PC-9 (cell line): ENCODE results near the gene MED27. TPM values are rescaled to one million over a fixed set of nuclear protein-coding genes. Genes with fewer than 3 reads are reported as not detected.

Experiments used
- BruUV-seq: library from RNA; stranded (reverse); fragments of 400-500 nt; replicated peaks from 2 replicates; lab custom pipeline; 2021; lab: Mats Ljungman, UMichigan
- CTCF ChIA-PET: fragments of 300-600 bp; sonication (Branson Sonifier 250); formaldehyde crosslinking; loops from one replicate; lab custom pipeline; 2022; ENCODE audit warnings: antibody characterized with exemption; lab: Charles Lee
- POLR2A ChIA-PET: fragments of 300-600 bp; sonication (Branson Sonifier 250); formaldehyde crosslinking; loops from one replicate; lab custom pipeline; 2022; ENCODE audit warnings: antibody characterized with exemption; ENCODE audit not compliant: unreplicated experiment; lab: Charles Lee
- DNase-seq, 2 experiments: peaks; one replicate each; pipeline versions ENCODE4 v3.0.0 to v3.0.0-alpha.2; 2015 to 2022; ENCODE audit warnings: mixed read lengths in 1 of 2
- H2AFZ ChIP-seq: fragments of 200-600 bp; sonication (generic); 2 replicates; pipeline ENCODE4 v1.8.1; 2017; ENCODE audit warnings: antibody characterized with exemption
- H3F3A ChIP-seq: fragments of 200-600 bp; sonication (generic); 2 replicates; pipeline ENCODE4 v1.8.1; 2017; ENCODE audit warnings: antibody characterized with exemption, mild to moderate bottlenecking, low read depth; ENCODE audit not compliant: insufficient read depth
- H3K27ac ChIP-seq: fragments of 200-600 bp; sonication (generic); 2 replicates; pipeline ENCODE4 v1.6.1; 2016; ENCODE audit warnings: mixed run types
- H3K27me3 ChIP-seq: fragments of 200-600 bp; sonication (generic); 2 replicates; pipeline ENCODE4 v1.6.1; 2016; ENCODE audit warnings: low read depth, mixed run types; ENCODE audit not compliant: insufficient read depth
- H3K36me3 ChIP-seq: fragments of 200-600 bp; sonication (generic); 2 replicates; pipeline ENCODE4 v1.6.1; 2016; ENCODE audit warnings: low read depth, mixed run types
- H3K4me1 ChIP-seq: fragments of 200-600 bp; sonication (generic); replicated peaks from 2 replicates; pipeline ENCODE4 v1.6.1; 2016; ENCODE audit warnings: mixed run types; ENCODE audit not compliant: insufficient read depth
- H3K4me2 ChIP-seq: fragments of 200-600 bp; sonication (generic); 2 replicates; pipeline ENCODE4 v1.6.1; 2017; ENCODE audit warnings: mixed run types
- H3K4me3 ChIP-seq: fragments of 200-600 bp; sonication (generic); 2 replicates; pipeline ENCODE4 v1.6.1; 2016; ENCODE audit warnings: mixed run types
- H3K79me2 ChIP-seq: fragments of 200-600 bp; sonication (generic); 2 replicates; pipeline ENCODE4 v1.6.1; 2017; ENCODE audit warnings: low read depth, mixed run types
- H3K9me2 ChIP-seq: fragments of 200-600 bp; sonication (generic); 2 replicates; pipeline ENCODE4 v1.8.1; 2017; ENCODE audit warnings: mild to moderate bottlenecking; ENCODE audit not compliant: insufficient read depth
- H3K9me3 ChIP-seq: fragments of 200-600 bp; sonication (generic); 2 replicates; pipeline ENCODE4 v1.8.1; 2016; ENCODE audit warnings: low read depth; ENCODE audit not compliant: insufficient read depth
- H4K20me1 ChIP-seq: fragments of 200-600 bp; sonication (generic); 2 replicates; pipeline ENCODE4 v1.8.1; 2017; ENCODE audit not compliant: insufficient read depth
- EZH2 ChIP-seq: fragments of 200-600 bp; sonication (generic); IDR thresholded peaks from 2 replicates; pipeline ENCODE4 v1.8.0; 2017; ENCODE audit warnings: antibody characterized with exemption, low read depth
- intact Hi-C: fragments of 100-400 bp; cut with micrococcal nuclease; formaldehyde crosslinking; loops from one replicate; pipeline ENCODE4 v1.10.0; 2022; ENCODE audit not compliant: unreplicated experiment
- total RNA-seq: library from RNA; stranded (reverse); gene quantifications from 2 replicates; pipeline ENCODE4 v1.2.3, GENCODE V29; 2021
- TF ChIP-seq, protein P1 (sequence below): fragments of 200-600 bp; sonication (generic); conservative IDR thresholded peaks from 2 replicates; pipeline ENCODE4 v1.6.1; 2017; ENCODE audit warnings: mixed run types, antibody characterized with exemption, mild to moderate bottlenecking, moderate library complexity

The MED27 gene
- total RNA-seq, 1 experiment from 2014 or later: 31.2 TPM

DNA sequence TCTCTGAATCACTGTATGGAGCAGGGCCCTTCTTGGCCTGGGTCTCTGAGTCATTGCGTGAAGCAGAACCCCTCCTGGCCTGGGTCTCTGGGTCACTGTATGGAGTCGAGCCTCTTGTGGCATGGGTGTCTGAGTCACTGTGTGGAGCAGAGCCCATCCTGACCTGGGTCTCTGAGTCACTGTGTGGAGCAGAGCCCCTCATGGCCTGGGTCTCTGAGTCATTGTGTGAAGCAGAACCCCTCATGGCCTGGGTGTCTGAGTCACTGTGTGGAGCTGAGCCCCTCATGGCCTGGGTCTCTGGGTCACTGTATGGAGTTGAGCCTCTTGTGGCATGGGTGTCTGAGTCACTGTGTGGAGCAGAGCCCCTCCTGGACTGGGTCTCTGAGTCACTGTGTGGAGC lies 245.8 kb downstream of the MED27 start:
- Histone ChIP-seq H3K4me3 (no peak overlapping the region), H3K9me2 (no peaks in the 10 kb centered on the region), H2AFZ (no peak overlapping the region), H4K20me1 (no peaks in the 10 kb centered on the region), H3K4me1 (no peaks in the 10 kb centered on the region), H3K9me3 (no peaks in the 10 kb centered on the region), H3K79me2 (no peaks in the 10 kb centered on the region), H3K36me3 (no peaks in the 10 kb centered on the region), H3F3A (0 out of 2 replicates have a peak, but pooled peaks cover 2% of the 10 kb centered on the region), H3K4me2 (no peak overlapping the region), H3K27me3 (peaks cover 21% of the 10 kb centered on the region), H3K27ac (no peak overlapping the region)
- no peak for DNase-seq
- intact Hi-C loops: loop anchor here (10.0 kb wide), 1 partner anchor 401 kb away; no protein-coding TSS in a partner anchor
- CTCF ChIA-PET: no interaction called here
- POLR2A ChIA-PET: no interaction called here
- no peak for TF ChIP-seq EZH2
- TF ChIP-seq, protein P1, sequence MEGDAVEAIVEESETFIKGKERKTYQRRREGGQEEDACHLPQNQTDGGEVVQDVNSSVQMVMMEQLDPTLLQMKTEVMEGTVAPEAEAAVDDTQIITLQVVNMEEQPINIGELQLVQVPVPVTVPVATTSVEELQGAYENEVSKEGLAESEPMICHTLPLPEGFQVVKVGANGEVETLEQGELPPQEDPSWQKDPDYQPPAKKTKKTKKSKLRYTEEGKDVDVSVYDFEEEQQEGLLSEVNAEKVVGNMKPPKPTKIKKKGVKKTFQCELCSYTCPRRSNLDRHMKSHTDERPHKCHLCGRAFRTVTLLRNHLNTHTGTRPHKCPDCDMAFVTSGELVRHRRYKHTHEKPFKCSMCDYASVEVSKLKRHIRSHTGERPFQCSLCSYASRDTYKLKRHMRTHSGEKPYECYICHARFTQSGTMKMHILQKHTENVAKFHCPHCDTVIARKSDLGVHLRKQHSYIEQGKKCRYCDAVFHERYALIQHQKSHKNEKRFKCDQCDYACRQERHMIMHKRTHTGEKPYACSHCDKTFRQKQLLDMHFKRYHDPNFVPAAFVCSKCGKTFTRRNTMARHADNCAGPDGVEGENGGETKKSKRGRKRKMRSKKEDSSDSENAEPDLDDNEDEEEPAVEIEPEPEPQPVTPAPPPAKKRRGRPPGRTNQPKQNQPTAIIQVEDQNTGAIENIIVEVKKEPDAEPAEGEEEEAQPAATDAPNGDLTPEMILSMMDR: no peak
- BruUV-seq: no TSS peak

DNA sequence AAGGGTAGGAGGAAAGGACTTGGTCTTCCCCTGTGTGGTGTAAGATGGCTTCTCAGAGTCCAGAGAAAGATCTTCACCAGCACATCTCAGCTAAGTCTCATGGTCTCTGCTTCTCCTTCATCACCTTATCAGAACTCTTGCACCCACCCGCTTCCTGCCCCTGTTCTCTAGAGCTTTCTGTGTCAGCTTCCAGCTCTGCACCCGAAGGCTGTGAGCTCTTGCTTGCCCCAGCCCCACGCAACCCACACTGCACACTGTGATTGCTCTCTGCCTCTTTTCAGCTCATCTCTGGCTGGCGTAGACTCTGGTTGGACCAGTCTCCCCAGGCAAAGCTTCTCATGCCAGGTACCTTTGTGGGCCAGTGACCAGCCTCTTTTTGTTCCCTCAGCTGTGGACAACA lies 246.6 kb downstream of the MED27 start:
- Histone ChIP-seq H3K4me1 (no peaks in the 10 kb centered on the region), H3K79me2 (no peaks in the 10 kb centered on the region), H3K4me2 (no peak overlapping the region), H4K20me1 (no peaks in the 10 kb centered on the region), H3K4me3 (no peak overlapping the region), H3K36me3 (no peaks in the 10 kb centered on the region), H3K9me2 (no peaks in the 10 kb centered on the region), H3K27ac (no peak overlapping the region), H3F3A (0 out of 2 replicates have a peak, but pooled peaks cover 2% of the 10 kb centered on the region), H2AFZ (no peak overlapping the region), H3K9me3 (no peaks in the 10 kb centered on the region), H3K27me3 (peaks cover 21% of the 10 kb centered on the region)
- no TSS peak for BruUV-seq
- intact Hi-C loops: loop anchor here (10.0 kb wide), 1 partner anchor 402 kb away; no protein-coding TSS in a partner anchor
- CTCF ChIA-PET: no interaction called here
- TF ChIP-seq, protein P1: no peak
- TF ChIP-seq EZH2: no peak
- DNase-seq: no peak
- POLR2A ChIA-PET: no interaction called here

DNA sequence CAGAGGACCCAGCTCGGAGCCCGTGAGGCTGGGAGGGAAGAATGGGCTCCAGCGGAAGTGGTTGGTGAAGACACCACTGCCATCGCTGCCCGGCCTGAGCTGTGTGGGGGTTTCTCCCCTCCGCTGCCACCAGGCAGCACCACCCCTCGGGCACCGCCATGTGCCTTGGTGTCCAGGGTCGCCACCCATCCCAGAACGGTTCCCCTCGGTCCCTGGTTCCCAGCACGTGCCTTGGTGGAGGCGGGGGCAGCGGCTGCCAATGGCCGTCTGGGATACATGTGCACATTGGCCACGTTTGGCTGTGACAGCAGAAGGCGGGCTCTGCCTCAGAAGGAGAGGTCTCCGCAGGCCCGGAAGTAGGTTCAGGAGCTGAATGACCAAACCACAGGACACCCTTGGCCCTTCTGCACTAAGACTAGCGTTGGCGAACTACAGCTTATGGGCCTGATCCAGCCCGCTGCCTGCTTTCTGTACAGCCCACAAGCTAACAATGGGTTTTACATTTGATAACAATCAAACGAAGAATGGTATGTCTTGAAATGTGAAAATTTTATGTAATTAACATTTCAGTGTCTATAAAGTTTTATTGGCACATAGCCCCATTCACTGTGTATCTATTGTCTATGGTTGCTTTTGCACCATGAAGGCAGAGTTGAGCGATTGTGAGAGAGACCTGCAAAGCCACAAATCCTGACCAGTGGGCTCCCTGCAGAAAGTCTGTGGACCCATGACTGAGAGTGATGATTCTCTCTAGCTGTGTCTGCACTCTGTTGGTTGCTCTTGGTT lies 248.1 kb downstream of the MED27 start:
- Histone ChIP-seq H4K20me1 (no peaks in the 10 kb centered on the region), H3K27ac (no peak overlapping the region), H3K36me3 (no peaks in the 10 kb centered on the region), H2AFZ (no peak overlapping the region), H3F3A (0 out of 2 replicates have a peak, but pooled peaks cover 2% of the 10 kb centered on the region), H3K79me2 (no peaks in the 10 kb centered on the region), H3K4me1 (no peaks in the 10 kb centered on the region), H3K9me3 (no peaks in the 10 kb centered on the region), H3K27me3 (peaks cover 28% of the 10 kb centered on the region), H3K9me2 (no peaks in the 10 kb centered on the region), H3K4me2 (no peak overlapping the region), H3K4me3 (no peak overlapping the region)
- POLR2A ChIA-PET: no interaction called here
- no peak for TF ChIP-seq EZH2
- TF ChIP-seq, protein P1: no peak
- DNase-seq: no peak
- CTCF ChIA-PET: no interaction called here
- BruUV-seq: no TSS peak
- intact Hi-C loops: loop anchor here (10.0 kb wide), 1 partner anchor 403 kb away; no protein-coding TSS in a partner anchor
